Measurements from ENCODE around the gene MED26. TPM values are rescaled to one million over a fixed set of nuclear protein-coding genes. Genes with fewer than 3 reads are reported as not detected.

MED26 gene
- total RNA-seq, 2 donors from 2014 or later, result 5.2 to 5.9 TPM

GRCh38 chr19:16577531-16577985, 50.4 kb downstream of the MED26 start:
- H3K27ac ChIP-seq, result no peak overlapping the region
- H3K4me3 ChIP-seq, result no peak overlapping the region
- peaks cover 39% of the 10 kb centered on the region for H3K36me3 ChIP-seq
- no peaks in the 10 kb centered on the region for H3K27me3 ChIP-seq
- DNase-seq (ENCODE audit: low spot score), result no peak
- peaks cover 0 to 50% of the 10 kb centered on the region in 2 donors for H3K4me1 ChIP-seq
- no peaks in the 10 kb centered on the region for H3K9me3 ChIP-seq
- TF ChIP-seq CTCF (IDR thresholded peaks at IDR 0.05), result no peak

- no peak for TF ChIP-seq CTCF (IDR thresholded peaks at IDR 0.05)
- no peak overlapping the region for H3K27ac ChIP-seq
- no peaks in the 10 kb centered on the region for H3K9me3 ChIP-seq
- no peak overlapping the region for H3K4me3 ChIP-seq
- peaks cover 39% of the 10 kb centered on the region for H3K36me3 ChIP-seq
- no peaks in the 10 kb centered on the region for H3K27me3 ChIP-seq
- DNase-seq (ENCODE audit: low spot score), result no peak
- peaks cover 0 to 43% of the 10 kb centered on the region in 2 donors for H3K4me1 ChIP-seq
Measured at GRCh38 chr19:16576690-16577530, 51.1 kb downstream of the MED26 start.

GRCh38 chr19:16575861-16576689, 51.9 kb downstream of the MED26 start:
- Histone ChIP-seq H3K4me1 (peaks cover 0 to 42% of the 10 kb centered on the region in 2 donors), H3K36me3 (peaks cover 39% of the 10 kb centered on the region), H3K27ac (no peak overlapping the region)

GRCh38 chr19:16575282-16575681, 52.7 kb downstream of the MED26 start:
- TF ChIP-seq CTCF (IDR thresholded peaks at IDR 0.05), result no peak
- H3K27me3 ChIP-seq, result no peaks in the 10 kb centered on the region
- H3K36me3 ChIP-seq, result peaks cover 39% of the 10 kb centered on the region
- no peaks in the 10 kb centered on the region for H3K9me3 ChIP-seq
- peaks cover 0 to 41% of the 10 kb centered on the region in 2 donors for H3K4me1 ChIP-seq
- no peak for DNase-seq (ENCODE audit: low spot score)
- H3K27ac ChIP-seq, result no peak overlapping the region
- no peak overlapping the region for H3K4me3 ChIP-seq

More at GRCh38 chr19:16575861-16576689, 51.9 kb downstream of the MED26 start:
- DNase-seq (ENCODE audit: low spot score), result no peak
- Histone ChIP-seq H3K9me3 (no peaks in the 10 kb centered on the region), H3K27me3 (no peaks in the 10 kb centered on the region), H3K4me3 (no peak overlapping the region)
- no peak for TF ChIP-seq CTCF (IDR thresholded peaks at IDR 0.05)

- H3K4me1 ChIP-seq, result peaks cover 0 to 37% of the 10 kb centered on the region in 2 donors
- no peak overlapping the region for H3K4me3 ChIP-seq
- H3K36me3 ChIP-seq, result peaks cover 33% of the 10 kb centered on the region
- TF ChIP-seq CTCF (IDR thresholded peaks at IDR 0.05), result no peak
- no peak for DNase-seq (ENCODE audit: low spot score)
- H3K27me3 ChIP-seq, result no peaks in the 10 kb centered on the region
- no peak overlapping the region for H3K27ac ChIP-seq
- no peaks in the 10 kb centered on the region for H3K9me3 ChIP-seq
Measured at GRCh38 chr19:16573925-16574324, 54.1 kb downstream of the MED26 start.
